Karpas-422 (cell line): Measurements from ENCODE around the gene CT45A6. TPM values are rescaled to one million over a fixed set of nuclear protein-coding genes. Genes with fewer than 3 reads are reported as not detected.
"Not testable (repeated sequence)": the region's sequence is repeated elsewhere in the genome, so short reads cannot be mapped to it uniquely, and the experiment has no call there.

Experiments
- DNase-seq: peaks from one replicate; pipeline ENCODE4 v3.0.0-alpha.2; 2015
- H2AFZ ChIP-seq: fragments of 200-600 bp; sonication (generic); 2 replicates; pipeline ENCODE4 v1.6.1; 2014; ENCODE audit warnings: antibody characterized with exemption, low read length, mixed read lengths
- H3K27ac ChIP-seq: fragments of 200-600 bp; sonication (generic); 2 replicates; pipeline ENCODE4 v1.5.1; 2014; ENCODE audit warnings: mild to moderate bottlenecking, low read length, moderate library complexity
- H3K27me3 ChIP-seq: fragments of 200-600 bp; sonication (generic); 2 replicates; pipeline ENCODE4 v1.6.1; 2014; ENCODE audit warnings: low read length, mixed read lengths
- H3K36me3 ChIP-seq: fragments of 200-600 bp; sonication (generic); 2 replicates; pipeline ENCODE4 v1.6.1; 2014; ENCODE audit warnings: low read length, mixed read lengths; ENCODE audit not compliant: insufficient read depth
- H3K4me1 ChIP-seq: fragments of 200-600 bp; sonication (generic); 2 replicates; pipeline ENCODE4 v1.6.1; 2014; ENCODE audit warnings: mild to moderate bottlenecking, low read length, mixed read lengths
- H3K4me2 ChIP-seq: fragments of 200-600 bp; sonication (generic); 2 replicates; pipeline ENCODE4 v1.6.1; 2014; ENCODE audit warnings: low read length, low read depth, mild to moderate bottlenecking; ENCODE audit not compliant: poor library complexity, severe bottlenecking
- H3K4me3 ChIP-seq: fragments of 200-600 bp; sonication (generic); 2 replicates; pipeline ENCODE4 v1.5.1; 2014; ENCODE audit warnings: mild to moderate bottlenecking, antibody characterized with exemption, low read length, mixed read lengths
- H3K79me2 ChIP-seq: fragments of 200-600 bp; sonication (generic); 2 replicates; pipeline ENCODE4 v1.6.1; 2014; ENCODE audit warnings: mild to moderate bottlenecking, low read length, mixed read lengths
- H3K9ac ChIP-seq: fragments of 200-600 bp; sonication (generic); 2 replicates; pipeline ENCODE4 v1.6.0; 2014; ENCODE audit warnings: low read length
- H3K9me2 ChIP-seq: fragments of 200-600 bp; sonication (generic), shearing (Covaris generic); replicated peaks from 2 replicates; pipeline ENCODE4 v1.6.0; 2014; ENCODE audit warnings: mild to moderate bottlenecking, low read length, moderate library complexity; ENCODE audit not compliant: insufficient read depth
- H3K9me3 ChIP-seq: fragments of 300-700, 200-600 bp; sonication (generic); 2 replicates; pipeline ENCODE4 v1.6.1; 2014; ENCODE audit warnings: low read length, mixed read lengths
- H4K20me1 ChIP-seq: fragments of 200-600 bp; sonication (generic); 2 replicates; pipeline ENCODE4 v1.6.1; 2014; ENCODE audit warnings: mild to moderate bottlenecking, antibody characterized with exemption, low read length, low read depth; ENCODE audit not compliant: insufficient read depth
- total RNA-seq: library from RNA; depleted of rRNA; stranded (reverse); fragments of >200 nt; shearing (Covaris generic); gene quantifications from 2 replicates; pipeline ENCODE4 v1.2.3, GENCODE V29; 2014; ENCODE audit warnings: low replicate concordance; rRNA removed

Gene CT45A6
- total RNA-seq = not detected in 2 replicates

GRCh38 chrX:135802687-135803086 is at the start of gene CT45A6:
Gene CT45A6 (minus strand): TSS chrX:135802787. CDS start chrX:135798993, 3,794 bp downstream.
- not testable (repeated sequence) for H3K9me3 ChIP-seq, H3K9me2 ChIP-seq, H3K4me3 ChIP-seq, H3K4me2 ChIP-seq, H3K27ac ChIP-seq, H3K27me3 ChIP-seq, H3K79me2 ChIP-seq, H2AFZ ChIP-seq, H3K4me1 ChIP-seq, H3K9ac ChIP-seq, H4K20me1 ChIP-seq, DNase-seq, H3K36me3 ChIP-seq

- not testable (repeated sequence) for H3K27ac ChIP-seq, H3K4me2 ChIP-seq, H3K4me1 ChIP-seq, H2AFZ ChIP-seq, H3K9ac ChIP-seq, H3K9me3 ChIP-seq, DNase-seq, H3K79me2 ChIP-seq, H3K27me3 ChIP-seq, H4K20me1 ChIP-seq, H3K9me2 ChIP-seq, H3K4me3 ChIP-seq, H3K36me3 ChIP-seq
Measured at GRCh38 chrX:135837180-135837579, 34.6 kb upstream of the CT45A6 start, which contains the start of gene CT45A7. Gene CT45A7 (minus strand): TSS chrX:135837280. CDS start chrX:135833533, 3,747 bp downstream.

GRCh38 chrX:135819912-135820311 is 17.3 kb upstream of the CT45A6 start, which contains the start of gene CT45A2:
Gene CT45A2 (minus strand): TSS chrX:135820012. CDS start chrX:135816265, 3,747 bp downstream.
- H3K4me2 ChIP-seq, H3K79me2 ChIP-seq, H3K9me3 ChIP-seq, H3K36me3 ChIP-seq, DNase-seq, H3K27ac ChIP-seq, H4K20me1 ChIP-seq, H2AFZ ChIP-seq, H3K4me1 ChIP-seq, H3K27me3 ChIP-seq, H3K9me2 ChIP-seq, H3K4me3 ChIP-seq, H3K9ac ChIP-seq: not testable (repeated sequence)

GRCh38 chrX:135785403-135785802 is 17.2 kb downstream of the CT45A6 start, which contains the start of gene CT45A5:
Gene CT45A5 (minus strand): TSS chrX:135785503. CDS start chrX:135781729, 3,774 bp downstream.
- not testable (repeated sequence) for H3K9ac ChIP-seq, H3K4me3 ChIP-seq, DNase-seq, H3K36me3 ChIP-seq, H3K27me3 ChIP-seq, H3K79me2 ChIP-seq, H3K4me2 ChIP-seq, H3K9me2 ChIP-seq, H3K4me1 ChIP-seq, H3K27ac ChIP-seq, H3K9me3 ChIP-seq, H4K20me1 ChIP-seq, H2AFZ ChIP-seq

GRCh38 chrX:135768091-135768490 is 34.5 kb downstream of the CT45A6 start, which contains the start of gene CT45A3:
Gene CT45A3 (minus strand): TSS chrX:135768191. CDS start chrX:135764444, 3,747 bp downstream.
- not testable (repeated sequence) for H3K4me3 ChIP-seq, H3K27ac ChIP-seq, H3K4me1 ChIP-seq, H3K9me2 ChIP-seq, DNase-seq, H3K36me3 ChIP-seq, H3K79me2 ChIP-seq, H4K20me1 ChIP-seq, H3K9ac ChIP-seq, H3K9me3 ChIP-seq, H3K27me3 ChIP-seq, H2AFZ ChIP-seq, H3K4me2 ChIP-seq

- H3K27me3 ChIP-seq, H3K79me2 ChIP-seq, H4K20me1 ChIP-seq, H3K9ac ChIP-seq, DNase-seq, H3K36me3 ChIP-seq, H3K27ac ChIP-seq, H3K4me3 ChIP-seq, H3K9me3 ChIP-seq, H3K4me1 ChIP-seq, H3K9me2 ChIP-seq, H2AFZ ChIP-seq, H3K4me2 ChIP-seq: not testable (repeated sequence)
Measured at GRCh38 chrX:135744739-135745138, 57.8 kb downstream of the CT45A6 start.

Other genes with a start within 250 kb of the CT45A6 start
- not detected in 2 replicates for gene CT45A1, start 89.1 kb downstream of the CT45A6 start, total RNA-seq
- not detected in 2 replicates for gene CT45A3, start 34.6 kb downstream of the CT45A6 start, total RNA-seq
- gene CT45A5, start 17.3 kb downstream of the CT45A6 start, total RNA-seq = not detected in 2 replicates
- gene CT45A2, start 17.2 kb upstream of the CT45A6 start, total RNA-seq = not detected in 2 replicates
- gene CT45A7, start 34.5 kb upstream of the CT45A6 start, total RNA-seq = not detected in 2 replicates
- gene CT45A8, start 51.8 kb upstream of the CT45A6 start, total RNA-seq = not detected in 2 replicates
- gene CT45A9, start 69.0 kb upstream of the CT45A6 start, total RNA-seq = not detected in 2 replicates
- not detected in 2 replicates for gene CT45A10, start 90.7 kb upstream of the CT45A6 start, total RNA-seq
- not detected in 2 replicates for gene SAGE1, start 90.9 kb upstream of the CT45A6 start, total RNA-seq
- gene MMGT1, start 171.2 kb upstream of the CT45A6 start, total RNA-seq = 9.1 and 25.6 TPM in 2 replicates
- gene SLC9A6, start 182.6 kb upstream of the CT45A6 start, total RNA-seq = 10.0 and 18.3 TPM in 2 replicates